T-cell (primary cell): Measurements from ENCODE around the gene RAD23B. TPM values are rescaled to one million over a fixed set of nuclear protein-coding genes. Genes with fewer than 3 reads are reported as not detected.

Source experiments
- ATAC-seq, 4 experiments: fragments of 200-7000 bp in 3 of 4; fragments of 150-1000 bp in 1 of 4; cut with Tn5 transposase; replicated peaks in 1 of 4; 1 replicate in 3 of 4; 2 replicates in 1 of 4; pipeline ENCODE4 v1.10.0; 2021; ENCODE audit warnings: moderate library complexity in 3 of 4, mild to moderate bottlenecking in 2 of 4, moderate number of reproducible peaks in 1 of 4
- CTCF ChIA-PET, 2 donors: fragments of 300-600 bp; sonication (Branson Sonifier 250); formaldehyde crosslinking; loops; one replicate each; lab custom pipeline; 2022; ENCODE audit warnings: antibody characterized with exemption in 2 of 2; lab: Charles Lee
- POLR2A ChIA-PET, 2 donors: fragments of 300-600 bp; sonication (Branson Sonifier 250); formaldehyde crosslinking; loops; one replicate each; lab custom pipeline; 2022; ENCODE audit warnings: antibody characterized with exemption in 2 of 2; lab: Charles Lee
- DNase-seq, 35 experiments: peaks; one replicate each; pipeline versions ENCODE4 v3.0.0 to v3.0.0-alpha.2; 2013 to 2023
- H3K27ac ChIP-seq: one replicate; pipeline ENCODE4 v1.5.1; 2013; ENCODE audit warnings: low read length
- H3K27me3 ChIP-seq, 2 experiments: replicated peaks in 1 of 2; 1 replicate in 1 of 2; 2 replicates in 1 of 2; pipeline versions ENCODE4 v1.6.1 to v1.7.0; 2013; ENCODE audit warnings: low read length in 1 of 2, mixed read lengths in 1 of 2; ENCODE audit not compliant: control insufficient read depth in 2 of 2, insufficient read depth in 2 of 2; ENCODE audit errors: extremely low read depth in 1 of 2
- H3K36me3 ChIP-seq, 2 donors: 1 replicate in 1 of 2; 2 replicates in 1 of 2; pipeline versions ENCODE4 v1.6.1 to v1.7.0; 2013; ENCODE audit warnings: low read length in 1 of 2; ENCODE audit not compliant: control insufficient read depth in 2 of 2, insufficient read depth in 1 of 2; ENCODE audit errors: extremely low read depth in 1 of 2
- H3K4me1 ChIP-seq, 2 experiments: 1 replicate in 1 of 2; 2 replicates in 1 of 2; pipeline versions ENCODE4 v1.6.1 to v1.7.0; 2013; ENCODE audit warnings: low read length in 2 of 2, mixed read lengths in 1 of 2; ENCODE audit not compliant: insufficient read depth in 2 of 2, control insufficient read depth in 1 of 2; ENCODE audit errors: extremely low read depth in 1 of 2
- H3K4me3 ChIP-seq, 2 donors: 1 replicate in 1 of 2; 2 replicates in 1 of 2; pipeline versions ENCODE4 v1.5.1 to v1.7.0; 2013; ENCODE audit warnings: mild to moderate bottlenecking in 2 of 2, low read length in 1 of 2, moderate library complexity in 1 of 2; ENCODE audit not compliant: control insufficient read depth in 1 of 2; ENCODE audit errors: extremely low read depth in 1 of 2
- H3K9me3 ChIP-seq: 2 replicates; pipeline ENCODE4 v1.7.0; 2013
- H3K27ac Mint-ChIP-seq, 2 donors: one replicate each; pipeline ENCODE4 v1.8.0; 2020 to 2021; ENCODE audit warnings: mild to moderate bottlenecking in 2 of 2, mixed read lengths in 2 of 2
- H3K27me3 Mint-ChIP-seq, 2 donors: one replicate each; pipeline ENCODE4 v1.8.0; 2021 to 2022; ENCODE audit warnings: mixed read lengths in 2 of 2
- H3K36me3 Mint-ChIP-seq: one replicate; pipeline ENCODE4 v1.8.0; 2021; ENCODE audit warnings: mixed read lengths
- H3K4me1 Mint-ChIP-seq, 3 donors: one replicate each; pipeline ENCODE4 v1.8.0; 2020 to 2022; ENCODE audit warnings: mixed read lengths in 3 of 3, mild to moderate bottlenecking in 1 of 3
- H3K4me3 Mint-ChIP-seq, 3 donors: one replicate each; pipeline ENCODE4 v1.8.0; 2020 to 2022; ENCODE audit warnings: mild to moderate bottlenecking in 3 of 3, mixed read lengths in 3 of 3, moderate library complexity in 3 of 3
- H3K9me3 Mint-ChIP-seq, 3 donors: one replicate each; pipeline ENCODE4 v1.8.0; 2020 to 2022; ENCODE audit warnings: mixed read lengths in 3 of 3
- WGBS: methylation state at CpG from one replicate; pipeline ENCODE4 v1.1.5; 2013; ENCODE audit warnings: missing lambda C conversion rate; ENCODE audit not compliant: insufficient coverage; 5-methylcytosine and 5-hydroxymethylcytosine counted together
- total RNA-seq, 35 experiments: library from RNA in 6 of 35; stranded (reverse) in 6 of 35; fragments of 120-200 nt in 1 of 35; gene quantifications; one replicate each; pipeline versions ENCODE4 v1.2.1 to v1.2.4 and lab custom pipeline; 2013 to 2026

The RAD23B gene
- total RNA-seq, 5 donors from 2014 or later (not counting 1 experiment from before 2014, with no cell fraction given), result 55.0 to 68.4 (median 56.2) TPM

- no peaks in the 10 kb centered on the region for H3K36me3 Mint-ChIP-seq
- Histone ChIP-seq H3K9me3 (no peaks in the 10 kb centered on the region), H3K4me1 (peaks cover 19 to 22% of the 10 kb centered on the region in 2 experiments), H3K36me3 (no peaks in the 10 kb centered on the region), H3K4me3 (peak overlapping the region; percentile 67 to 83), H3K27ac (peak overlapping the region; percentile 65), H3K27me3 (no peaks in the 10 kb centered on the region)
- DNase-seq (peak; percentile 27 to 77 (median 56)), ATAC-seq (peak; percentile 13 to 31 (median 26))
- H3K9me3 Mint-ChIP-seq, result no peaks in the 10 kb centered on the region
- POLR2A ChIA-PET, result interaction anchor here in 1 of 2 donors (0.6 to 1.2 kb wide), 2 partner anchors 15 to 18 kb away, joined by 4 to 6 read pairs; no protein-coding TSS in a partner anchor
- H3K4me3 Mint-ChIP-seq, result peak overlapping the region; percentile 84 to 97 (median 90)
- H3K27me3 Mint-ChIP-seq, result no peaks in the 10 kb centered on the region
- H3K27ac Mint-ChIP-seq, result peak overlapping the region; percentile 87 to 93
- CTCF ChIA-PET, result interaction anchor here (0.5 to 1.8 kb wide), 7 partner anchors 15 to 131 kb away, joined by 3 to 11 read pairs (median 3); no protein-coding TSS in a partner anchor
- under 1% methylated on average over 42 of the region's 55 CpGs for WGBS
- H3K4me1 Mint-ChIP-seq, result peaks cover 47 to 58% (median 49%) of the 10 kb centered on the region in 3 donors
Measured at GRCh38 chr9:107283623-107284616, 841 bp downstream of the RAD23B start.

GRCh38 chr9:107284636-107285035 lies 1.6 kb downstream of the RAD23B start:
- Mint-ChIP-seq H3K36me3 (no peaks in the 10 kb centered on the region), H3K27ac (peak overlapping the region; percentile 87 to 93), H3K4me3 (peak overlapping the region; percentile 84 to 97 (median 90)), H3K9me3 (no peaks in the 10 kb centered on the region), H3K27me3 (no peaks in the 10 kb centered on the region), H3K4me1 (peaks cover 54 to 66% (median 56%) of the 10 kb centered on the region in 3 donors)
- ATAC-seq, result no peak
- WGBS, result 20% methylated on average over 1 of the region's 6 CpGs
- H3K4me3 ChIP-seq, result peak overlapping the region; percentile 67 to 83
- no peaks in the 10 kb centered on the region for H3K9me3 ChIP-seq
- no peaks in the 10 kb centered on the region for H3K36me3 ChIP-seq
- no peak for DNase-seq
- peak overlapping the region; percentile 65 for H3K27ac ChIP-seq
- ChIA-PET CTCF (interaction anchor here in 1 of 2 donors (0.9 to 1.8 kb wide), 4 partner anchors 15 to 45 kb away, joined by 3 to 11 read pairs (median 3); no protein-coding TSS in a partner anchor), POLR2A (no interaction called here)
- peaks cover 22 to 26% of the 10 kb centered on the region in 2 experiments for H3K4me1 ChIP-seq
- H3K27me3 ChIP-seq, result no peaks in the 10 kb centered on the region

- Histone ChIP-seq H3K36me3 (no peaks in the 10 kb centered on the region), H3K4me1 (peaks cover 22 to 26% of the 10 kb centered on the region in 2 experiments), H3K9me3 (no peaks in the 10 kb centered on the region), H3K27me3 (no peaks in the 10 kb centered on the region), H3K27ac (no peak overlapping the region), H3K4me3 (peak overlapping the region in 1 of 2 donors; percentile 67)
- WGBS, result 20% methylated on average over 5 of the region's 6 CpGs
- Mint-ChIP-seq H3K4me1 (peaks cover 60 to 72% (median 63%) of the 10 kb centered on the region in 3 donors), H3K9me3 (no peaks in the 10 kb centered on the region), H3K36me3 (no peaks in the 10 kb centered on the region), H3K27me3 (no peaks in the 10 kb centered on the region), H3K4me3 (peak overlapping the region; percentile 84 to 97 (median 90)), H3K27ac (peak overlapping the region; percentile 87 to 93)
- POLR2A ChIA-PET, result no interaction called here
- ATAC-seq (no peak), DNase-seq (no peak)
- CTCF ChIA-PET, result interaction anchor here in 1 of 2 donors (0.6 to 1.8 kb wide), 2 partner anchors 14 to 123 kb away, joined by 6 to 11 read pairs; no protein-coding TSS in a partner anchor
Measured at GRCh38 chr9:107285286-107285685, 2.2 kb downstream of the RAD23B start.

GRCh38 chr9:107286057-107286456 lies 3.0 kb downstream of the RAD23B start:
- Histone ChIP-seq H3K27ac (no peak overlapping the region), H3K36me3 (no peaks in the 10 kb centered on the region), H3K4me1 (peaks cover 22 to 26% of the 10 kb centered on the region in 2 experiments), H3K9me3 (no peaks in the 10 kb centered on the region), H3K4me3 (no peak overlapping the region), H3K27me3 (no peaks in the 10 kb centered on the region)
- peaks cover 68 to 75% (median 70%) of the 10 kb centered on the region in 3 donors for H3K4me1 Mint-ChIP-seq
- H3K9me3 Mint-ChIP-seq, result no peaks in the 10 kb centered on the region
- peak overlapping the region in 1 of 2 donors; percentile 52 for H3K27ac Mint-ChIP-seq
- 70% methylated on average over 1 of the region's 2 CpGs for WGBS
- POLR2A ChIA-PET, result no interaction called here
- no peak for DNase-seq
- CTCF ChIA-PET, result interaction anchor here (0.8 to 1.5 kb wide), 3 partner anchors 11 to 55 kb away, joined by 4 to 5 read pairs (median 4); no protein-coding TSS in a partner anchor
- no peaks in the 10 kb centered on the region for H3K27me3 Mint-ChIP-seq
- peaks cover 3% of the 10 kb centered on the region for H3K36me3 Mint-ChIP-seq
- ATAC-seq, result no peak
- peak overlapping the region; percentile 60 to 90 (median 84) for H3K4me3 Mint-ChIP-seq

- Histone ChIP-seq H3K36me3 (no peaks in the 10 kb centered on the region), H3K4me1 (peaks cover 18 to 20% of the 10 kb centered on the region in 2 experiments), H3K27me3 (no peaks in the 10 kb centered on the region), H3K27ac (no peak overlapping the region), H3K9me3 (no peaks in the 10 kb centered on the region), H3K4me3 (no peak overlapping the region)
- ChIA-PET CTCF (no interaction called here), POLR2A (no interaction called here)
- Mint-ChIP-seq H3K36me3 (peaks cover 3% of the 10 kb centered on the region), H3K4me1 (peaks cover 79 to 89% (median 81%) of the 10 kb centered on the region in 3 donors), H3K9me3 (no peaks in the 10 kb centered on the region), H3K4me3 (peak overlapping the region in 1 of 3 donors; percentile 49), H3K27ac (no peak overlapping the region), H3K27me3 (no peaks in the 10 kb centered on the region)
- no peak for DNase-seq
- ATAC-seq, result no peak
- 67% methylated on average over 1 of the region's 1 CpG for WGBS
Measured at GRCh38 chr9:107288701-107289100, 5.6 kb downstream of the RAD23B start.

- ATAC-seq, result no peak
- no peaks in the 10 kb centered on the region for H3K27me3 ChIP-seq
- WGBS, result no CpG with 5 or more reads among the region's 7 CpGs
- ChIA-PET POLR2A (interaction anchor here in 1 of 2 donors (0.5 kb wide), 1 partner anchor 12 kb away, joined by 7 read pairs; no protein-coding TSS in a partner anchor), CTCF (no interaction called here)
- H3K4me3 Mint-ChIP-seq, result no peak overlapping the region
- H3K9me3 Mint-ChIP-seq, result no peaks in the 10 kb centered on the region
- H3K4me1 ChIP-seq, result peaks cover 15 to 27% of the 10 kb centered on the region in 2 experiments
- no peak overlapping the region for H3K4me3 ChIP-seq
- no peaks in the 10 kb centered on the region for H3K36me3 ChIP-seq
- DNase-seq, result no peak
- peaks cover 86 to 98% (median 89%) of the 10 kb centered on the region in 3 donors for H3K4me1 Mint-ChIP-seq
- no peak overlapping the region for H3K27ac Mint-ChIP-seq
- peaks cover 3% of the 10 kb centered on the region for H3K36me3 Mint-ChIP-seq
- H3K27ac ChIP-seq, result no peak overlapping the region
- no peaks in the 10 kb centered on the region for H3K27me3 Mint-ChIP-seq
- H3K9me3 ChIP-seq, result no peaks in the 10 kb centered on the region
Measured at GRCh38 chr9:107290619-107291018, 7.5 kb downstream of the RAD23B start.
